Chondrocyte (in vitro differentiated cells): ENCODE results near the gene ARHGAP24. TPM values are rescaled to one million over a fixed set of nuclear protein-coding genes. Genes with fewer than 3 reads are reported as not detected.

Experiments used
- DNase-seq: peaks from one replicate; pipeline ENCODE4 v3.0.0; 2021; ENCODE audit warnings: mixed read lengths, low spot score
- H3K27ac Mint-ChIP-seq: one replicate; pipeline ENCODE4 v1.8.0; 2021; ENCODE audit warnings: mild to moderate bottlenecking, moderate library complexity, mixed read lengths; ENCODE audit not compliant: unreplicated experiment
- H3K27me3 Mint-ChIP-seq: 2 replicates; pipeline ENCODE4 v1.8.0; 2021; ENCODE audit warnings: low read depth, mixed read lengths
- H3K36me3 Mint-ChIP-seq: 2 replicates; pipeline ENCODE4 v1.8.0; 2021; ENCODE audit warnings: low read depth, mixed read lengths
- H3K4me1 Mint-ChIP-seq: 2 replicates; pipeline ENCODE4 v1.8.0; 2021; ENCODE audit warnings: low read depth, mild to moderate bottlenecking, mixed read lengths
- H3K4me3 Mint-ChIP-seq: one replicate; pipeline ENCODE4 v1.8.0; 2021; ENCODE audit warnings: mild to moderate bottlenecking, moderate library complexity, mixed read lengths; ENCODE audit not compliant: unreplicated experiment
- H3K9me3 Mint-ChIP-seq: 2 replicates; pipeline ENCODE4 v1.8.0; 2021; ENCODE audit warnings: low read depth, mixed read lengths
- total RNA-seq: library from RNA; stranded (reverse); gene quantifications from 3 replicates; pipeline ENCODE4 v1.2.1, GENCODE V29; 2021
- TF ChIP-seq, protein P1 (sequence below): fragments of 200-600 bp; sonication (generic); IDR thresholded peaks from 2 replicates; pipeline ENCODE4 v1.5.0; 2021; ENCODE audit warnings: antibody characterized with exemption, mild to moderate bottlenecking, moderate library complexity

The ARHGAP24 gene
- total RNA-seq, 1 donor from 2014 or later: 22.0 TPM

DNA sequence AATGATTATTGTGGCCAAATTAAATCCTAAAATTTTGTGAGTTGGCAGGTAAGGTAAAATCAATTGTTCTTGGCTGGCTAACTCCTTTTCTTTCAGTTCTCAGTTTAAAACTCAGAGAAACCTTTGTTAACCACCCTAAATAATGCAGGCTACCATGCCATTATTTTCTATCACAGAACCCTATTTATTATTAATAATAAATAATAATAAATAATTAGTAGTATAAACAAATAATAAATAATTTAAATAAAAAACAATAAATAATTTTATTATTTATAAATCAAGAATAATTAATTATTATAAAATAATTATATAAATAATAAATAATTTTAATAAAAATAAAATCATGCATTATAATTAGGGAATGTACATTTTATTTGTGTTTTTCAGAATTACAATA is 390.3 kb downstream of the ARHGAP24 start:
- DNase-seq: no peak
- H3K4me3 Mint-ChIP-seq: no peak overlapping the region
- no peaks in the 10 kb centered on the region for H3K36me3 Mint-ChIP-seq
- no peaks in the 10 kb centered on the region for H3K9me3 Mint-ChIP-seq
- peaks cover 45% of the 10 kb centered on the region for H3K4me1 Mint-ChIP-seq
- no peaks in the 10 kb centered on the region for H3K27me3 Mint-ChIP-seq
- H3K27ac Mint-ChIP-seq: no peak overlapping the region
- TF ChIP-seq, protein P1, sequence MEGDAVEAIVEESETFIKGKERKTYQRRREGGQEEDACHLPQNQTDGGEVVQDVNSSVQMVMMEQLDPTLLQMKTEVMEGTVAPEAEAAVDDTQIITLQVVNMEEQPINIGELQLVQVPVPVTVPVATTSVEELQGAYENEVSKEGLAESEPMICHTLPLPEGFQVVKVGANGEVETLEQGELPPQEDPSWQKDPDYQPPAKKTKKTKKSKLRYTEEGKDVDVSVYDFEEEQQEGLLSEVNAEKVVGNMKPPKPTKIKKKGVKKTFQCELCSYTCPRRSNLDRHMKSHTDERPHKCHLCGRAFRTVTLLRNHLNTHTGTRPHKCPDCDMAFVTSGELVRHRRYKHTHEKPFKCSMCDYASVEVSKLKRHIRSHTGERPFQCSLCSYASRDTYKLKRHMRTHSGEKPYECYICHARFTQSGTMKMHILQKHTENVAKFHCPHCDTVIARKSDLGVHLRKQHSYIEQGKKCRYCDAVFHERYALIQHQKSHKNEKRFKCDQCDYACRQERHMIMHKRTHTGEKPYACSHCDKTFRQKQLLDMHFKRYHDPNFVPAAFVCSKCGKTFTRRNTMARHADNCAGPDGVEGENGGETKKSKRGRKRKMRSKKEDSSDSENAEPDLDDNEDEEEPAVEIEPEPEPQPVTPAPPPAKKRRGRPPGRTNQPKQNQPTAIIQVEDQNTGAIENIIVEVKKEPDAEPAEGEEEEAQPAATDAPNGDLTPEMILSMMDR: no peak

DNA sequence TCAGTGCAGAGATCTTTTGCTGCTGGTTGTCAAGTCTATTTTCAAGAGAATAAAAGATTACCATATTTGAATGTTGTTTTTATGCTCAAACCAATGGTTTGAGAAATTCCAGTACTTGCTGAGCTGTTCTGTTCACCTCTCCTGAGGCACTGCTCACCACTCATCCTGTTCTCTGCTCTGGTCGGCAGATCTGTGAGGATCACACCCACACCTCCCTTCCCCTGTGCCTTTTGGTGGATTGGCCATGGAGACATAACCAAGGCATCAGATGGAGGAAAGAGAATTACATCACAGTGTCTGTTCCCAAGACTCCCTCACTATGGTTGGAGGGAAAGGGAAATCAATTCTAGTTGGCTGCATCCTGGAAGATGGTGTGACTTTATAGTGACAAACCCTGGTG is 391.6 kb downstream of the ARHGAP24 start:
- no peaks in the 10 kb centered on the region for H3K27me3 Mint-ChIP-seq
- DNase-seq: no peak
- no peaks in the 10 kb centered on the region for H3K36me3 Mint-ChIP-seq
- peak overlapping the region; percentile 31 for H3K4me3 Mint-ChIP-seq
- H3K4me1 Mint-ChIP-seq: peaks cover 47% of the 10 kb centered on the region
- peak overlapping the region; percentile 76 for H3K27ac Mint-ChIP-seq
- H3K9me3 Mint-ChIP-seq: no peaks in the 10 kb centered on the region
- TF ChIP-seq, protein P1: no peak

GRCh38 chr4:85867271-85867670 is 392.3 kb downstream of the ARHGAP24 start:
- H3K4me1 Mint-ChIP-seq: peaks cover 47% of the 10 kb centered on the region
- no peaks in the 10 kb centered on the region for H3K27me3 Mint-ChIP-seq
- H3K9me3 Mint-ChIP-seq: no peaks in the 10 kb centered on the region
- TF ChIP-seq, protein P1: no peak
- DNase-seq: no peak
- no peak overlapping the region for H3K4me3 Mint-ChIP-seq
- no peaks in the 10 kb centered on the region for H3K36me3 Mint-ChIP-seq
- peak overlapping the region; percentile 76 for H3K27ac Mint-ChIP-seq

DNA sequence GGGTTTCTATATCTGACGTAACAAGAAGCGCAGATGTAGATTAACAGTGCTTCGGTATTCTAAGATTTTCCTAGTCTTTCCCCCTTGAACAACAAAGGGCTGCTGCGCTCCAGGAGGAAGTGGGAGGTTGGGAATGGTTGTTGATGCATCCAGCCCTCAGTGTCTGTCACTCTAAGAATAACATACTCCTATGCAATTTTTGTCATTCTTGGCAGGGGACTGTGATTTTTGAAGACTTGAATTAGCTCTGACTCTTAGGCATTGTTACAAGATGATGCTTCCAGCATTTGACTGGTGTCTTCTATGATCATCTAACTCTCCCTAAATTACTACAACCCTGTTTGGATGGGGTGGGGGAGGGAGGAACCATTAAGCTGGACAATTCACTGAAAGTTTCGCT is 394.2 kb downstream of the ARHGAP24 start:
- H3K4me3 Mint-ChIP-seq: no peak overlapping the region
- H3K27ac Mint-ChIP-seq: peak overlapping the region; percentile 37

GRCh38 chr4:85870298-85871083 is 395.5 kb downstream of the ARHGAP24 start:
- TF ChIP-seq, protein P1: no peak
- Mint-ChIP-seq H3K4me1 (peaks cover 41% of the 10 kb centered on the region), H3K4me3 (no peak overlapping the region), H3K9me3 (no peaks in the 10 kb centered on the region), H3K36me3 (no peaks in the 10 kb centered on the region), H3K27me3 (no peaks in the 10 kb centered on the region), H3K27ac (no peak overlapping the region)
- no peak for DNase-seq

More for the DNA sequence above, 394.2 kb downstream of the ARHGAP24 start:
- H3K9me3 Mint-ChIP-seq: no peaks in the 10 kb centered on the region
- H3K36me3 Mint-ChIP-seq: no peaks in the 10 kb centered on the region
- no peak for DNase-seq
- H3K4me1 Mint-ChIP-seq: peaks cover 45% of the 10 kb centered on the region
- no peaks in the 10 kb centered on the region for H3K27me3 Mint-ChIP-seq
- TF ChIP-seq, protein P1: no peak
